Liver (tissue), 9 donors: ENCODE data around the gene MEF2A. TPM values are rescaled to one million over a fixed set of nuclear protein-coding genes. Genes with fewer than 3 reads are reported as not detected.

Source experiments
- DNase-seq: peaks from one replicate; pipeline ENCODE4 v3.0.0-alpha.2; 2017; ENCODE audit warnings: low spot score
- H3K27ac ChIP-seq, 2 donors: one replicate each; pipeline ENCODE4 v1.7.0; 2013; ENCODE audit warnings: inconsistent platforms in 2 of 2, low read length in 2 of 2, control low read depth in 1 of 2, low read depth in 1 of 2, mild to moderate bottlenecking in 1 of 2
- H3K27me3 ChIP-seq, 4 donors: one replicate each; pipeline versions ENCODE4 v1.6.1 to v1.7.0; 2013; ENCODE audit warnings: low read length in 3 of 4, inconsistent platforms in 1 of 4, mild to moderate bottlenecking in 1 of 4, moderate library complexity in 1 of 4; ENCODE audit not compliant: control insufficient read depth in 4 of 4, insufficient read depth in 4 of 4
- H3K36me3 ChIP-seq, 4 donors: one replicate each; pipeline versions ENCODE4 v1.6.1 to v1.7.0; 2013; ENCODE audit warnings: low read length in 3 of 4, mild to moderate bottlenecking in 3 of 4, low read depth in 1 of 4, moderate library complexity in 1 of 4; ENCODE audit not compliant: control insufficient read depth in 4 of 4, insufficient read depth in 3 of 4
- H3K4me1 ChIP-seq, 4 donors: one replicate each; pipeline versions ENCODE4 v1.6.1 to v1.7.0; 2013; ENCODE audit warnings: low read length in 3 of 4, mild to moderate bottlenecking in 3 of 4, moderate library complexity in 1 of 4; ENCODE audit not compliant: control insufficient read depth in 4 of 4, insufficient read depth in 4 of 4
- H3K4me3 ChIP-seq, 3 donors: one replicate each; pipeline versions ENCODE4 v1.6.1 to v1.7.0; 2013; ENCODE audit warnings: low read length in 3 of 3, control low read depth in 1 of 3, low read depth in 1 of 3, mild to moderate bottlenecking in 1 of 3
- H3K9ac ChIP-seq, 2 donors: one replicate each; pipeline ENCODE4 v1.7.0; 2013; ENCODE audit warnings: low read length in 2 of 2, mild to moderate bottlenecking in 2 of 2, moderate library complexity in 2 of 2, control low read depth in 1 of 2, low read depth in 1 of 2
- H3K9me3 ChIP-seq, 4 donors: one replicate each; pipeline versions ENCODE4 v1.6.1 to v1.7.0; 2013; ENCODE audit warnings: low read length in 3 of 4; ENCODE audit not compliant: control insufficient read depth in 4 of 4
- ATF3 ChIP-seq: IDR thresholded peaks from 2 replicates; pipeline ENCODE4 v1.6.1; 2016; ENCODE audit warnings: antibody characterized with exemption
- CTCF ChIP-seq: fragments of 150-350 bp; IDR thresholded peaks from 2 replicates; pipeline ENCODE4 v1.5.1; 2017; ENCODE audit warnings: improper control_type of control experiment, low read depth, low read length; ENCODE audit not compliant: missing input control
- EGR1 ChIP-seq, 2 donors: IDR thresholded peaks; 2 replicates each; pipeline ENCODE4 v1.6.1; 2016 to 2018; ENCODE audit warnings: antibody characterized with exemption in 2 of 2, low read depth in 2 of 2
- FOXA1 ChIP-seq: IDR thresholded peaks from 2 replicates; pipeline ENCODE4 v1.6.1; 2016; ENCODE audit warnings: antibody characterized with exemption
- GABPA ChIP-seq, 2 donors: IDR thresholded peaks in 1 of 2; conservative IDR thresholded peaks in 1 of 2; 2 replicates each; pipeline ENCODE4 v1.6.1; 2016; ENCODE audit warnings: antibody characterized with exemption in 2 of 2, mild to moderate bottlenecking in 1 of 2, moderate library complexity in 1 of 2
- JUND ChIP-seq, 2 donors: IDR thresholded peaks; 2 replicates each; pipeline ENCODE4 v1.6.1; 2016; ENCODE audit warnings: antibody characterized with exemption in 2 of 2
- MAX ChIP-seq: IDR thresholded peaks from 2 replicates; pipeline ENCODE4 v1.6.1; 2016; ENCODE audit warnings: antibody characterized with exemption
- NR2F2 ChIP-seq: IDR thresholded peaks from 2 replicates; pipeline ENCODE4 v1.6.1; 2016; ENCODE audit warnings: antibody characterized with exemption
- RAD21 ChIP-seq, 2 donors: IDR thresholded peaks; 2 replicates each; pipeline ENCODE4 v1.6.1; 2016; ENCODE audit warnings: antibody characterized with exemption in 2 of 2, mild to moderate bottlenecking in 2 of 2
- REST ChIP-seq: IDR thresholded peaks from 2 replicates; pipeline ENCODE4 v1.6.1; 2016; ENCODE audit warnings: antibody characterized with exemption, mild to moderate bottlenecking
- RXRA ChIP-seq, 2 donors: IDR thresholded peaks; 2 replicates each; pipeline ENCODE4 v1.6.1; 2017 to 2018; ENCODE audit warnings: antibody characterized with exemption in 2 of 2, mild to moderate bottlenecking in 1 of 2
- SP1 ChIP-seq: IDR thresholded peaks from 2 replicates; pipeline ENCODE4 v1.6.1; 2018; ENCODE audit warnings: antibody characterized with exemption, mild to moderate bottlenecking
- YY1 ChIP-seq: IDR thresholded peaks from 2 replicates; pipeline ENCODE4 v1.6.1; 2016; ENCODE audit warnings: antibody characterized with exemption, mild to moderate bottlenecking
- WGBS: extraction: QIAGEN DNeasy Blood & Tissue Kit; methylation state at CpG from one replicate; pipeline ENCODE4 v1.1.7; 2013; 5-methylcytosine and 5-hydroxymethylcytosine counted together
- polyA plus RNA-seq, 2 donors: library from polyadenylated mRNA; stranded (reverse) in 1 of 2; unstranded in 1 of 2; fragments of 200-250 nt in 1 of 2; fragments of >200 nt in 1 of 2; fragmentation: Nextera tagmentation in 1 of 2; extraction: Ambion mirVana in 1 of 2; gene quantifications; one replicate each; pipeline versions ENCODE4 v1.2.1 to v1.2.3, GENCODE V29; 2013 to 2015
- total RNA-seq, 2 donors: library from RNA; depleted of rRNA; stranded (reverse); fragments of >200 nt; gene quantifications; one replicate each; pipeline ENCODE4 v1.2.3, GENCODE V29; 2014
- donor health status: healthy.
- donor health status: healthy.
- donor health status: healthy.
- donor health status: healthy.
- donor health status: healthy.

Gene MEF2A
- total and polyA plus RNA-seq, 4 donors: 8.5 to 45.9 (median 18.2) TPM

GRCh38 chr15:99720533-99720932 is 154.7 kb downstream of the MEF2A start:
- Histone ChIP-seq H3K4me3 (no peak overlapping the region), H3K9ac (no peak overlapping the region), H3K9me3 (no peaks in the 10 kb centered on the region), H3K27me3 (no peaks in the 10 kb centered on the region), H3K4me1 (no peaks in the 10 kb centered on the region), H3K27ac (no peak overlapping the region), H3K36me3 (peaks cover 0 to 3% (median 2%) of the 10 kb centered on the region in 4 donors)
- 84% methylated on average over 7 of the region's 7 CpGs for WGBS
- TF ChIP-seq RXRA (IDR thresholded peaks at IDR 0.05) (no peak), NR2F2 (no peak), REST (no peak), GABPA (IDR thresholded peaks at IDR 0.05 in 1 of 2, conservative IDR thresholded peaks at IDR 0.05 in 1 of 2) (no peak), SP1 (no peak), MAX (no peak)
- DNase-seq: no peak

- TF ChIP-seq RAD21 (IDR thresholded peaks at IDR 0.05): no peak
- no peak for TF ChIP-seq EGR1 (IDR thresholded peaks at IDR 0.05; ENCODE audit: low read depth in 2 of 2)
- TF ChIP-seq REST: no peak
- TF ChIP-seq ATF3: no peak
- TF ChIP-seq NR2F2: no peak
- no peak for TF ChIP-seq GABPA (IDR thresholded peaks at IDR 0.05 in 1 of 2, conservative IDR thresholded peaks at IDR 0.05 in 1 of 2)
- TF ChIP-seq CTCF: no peak
- no peak for TF ChIP-seq SP1
- no peak for TF ChIP-seq YY1
- no peak for TF ChIP-seq JUND (IDR thresholded peaks at IDR 0.05)
- no peak for TF ChIP-seq FOXA1
- H3K27ac ChIP-seq: no peak overlapping the region
- H3K27me3 ChIP-seq: no peaks in the 10 kb centered on the region
- no peak overlapping the region for H3K4me3 ChIP-seq
- DNase-seq: no peak
- H3K36me3 ChIP-seq: peaks cover 0 to 3% (median 0%) of the 10 kb centered on the region in 4 donors
- no peak overlapping the region for H3K9ac ChIP-seq
- no peaks in the 10 kb centered on the region for H3K9me3 ChIP-seq
- WGBS: 79% methylated on average over 3 of the region's 3 CpGs
- no peaks in the 10 kb centered on the region for H3K4me1 ChIP-seq
Measured at GRCh38 chr15:99721104-99721778, 155.5 kb downstream of the MEF2A start.
